HepG2 (cell line): ENCODE results near the gene ALCAM. TPM values are rescaled to one million over a fixed set of nuclear protein-coding genes. Genes with fewer than 3 reads are reported as not detected.

Experiments
- ATAC-seq: fragments of 200-7000 bp; cut with Tn5 transposase; 3 replicates; pipeline ENCODE4 v1.9.1; 2020; ENCODE audit warnings: mild to moderate bottlenecking, moderate library complexity
- BruUV-seq: library from RNA; stranded (reverse); fragments of 400-500 nt; replicated peaks from 2 replicates; lab custom pipeline; 2021; lab: Mats Ljungman, UMichigan
- CTCF ChIA-PET: fragments of 300-600 bp; formaldehyde crosslinking; extraction: SDS; loops from one replicate; lab custom pipeline; 2021; ENCODE audit warnings: low total read pairs, inconsistent platforms, low intra/inter-chr PET ratio; lab: Yijun Ruan, JAX
- POLR2A ChIA-PET: fragments of 350-600 bp; sonication (Branson Sonifier 250); formaldehyde crosslinking; loops from one replicate; lab custom pipeline; 2020; ENCODE audit warnings: antibody characterized with exemption, inconsistent platforms; lab: Yijun Ruan, JAX
- DNase-seq: peaks from one replicate; pipeline ENCODE4 v3.0.0-alpha.2; 2015; ENCODE audit warnings: low spot score
- FAIRE-seq: peaks from 3 replicates; lab custom pipeline; 2011; peaks lifted over from hg19 to GRCh38; lab: Jason Lieb, UNC
- H2AFZ ChIP-seq: one replicate; pipeline ENCODE4 v1.6.1; 2011; ENCODE audit warnings: low read length, inconsistent platforms
- H3K27ac ChIP-seq: fragments of 300-600 bp; 3 replicates; pipeline ENCODE4 v1.8.0; 2011; ENCODE audit warnings: mixed run types, mild to moderate bottlenecking, mixed read lengths, low read length, inconsistent platforms; ENCODE audit not compliant: insufficient read depth; ENCODE audit errors: extremely low read length
- H3K27me3 ChIP-seq, 2 experiments: fragments of 200-600 bp in 1 of 2; 2 replicates in 1 of 2; 3 replicates in 1 of 2; pipeline versions ENCODE4 v1.6.0 to v1.8.0; 2011; ENCODE audit warnings: low read length in 2 of 2, mild to moderate bottlenecking in 2 of 2, moderate library complexity in 2 of 2, inconsistent platforms in 1 of 2; ENCODE audit not compliant: insufficient read depth in 2 of 2, control insufficient read depth in 1 of 2
- H3K36me3 ChIP-seq, 2 experiments: fragments of 200-600 bp in 1 of 2; replicated peaks in 1 of 2; 2 replicates in 1 of 2; 3 replicates in 1 of 2; pipeline versions ENCODE4 v1.5.1 to v1.8.0; 2011; ENCODE audit warnings: low read length in 2 of 2, inconsistent platforms in 1 of 2; ENCODE audit not compliant: insufficient read depth in 2 of 2, control insufficient read depth in 1 of 2
- H3K4me1 ChIP-seq: 2 replicates; pipeline ENCODE4 v1.5.1; 2012; ENCODE audit warnings: low read length, inconsistent platforms; ENCODE audit not compliant: insufficient read depth
- H3K4me2 ChIP-seq: 2 replicates; pipeline ENCODE4 v1.6.0; 2011; ENCODE audit warnings: low read depth, low read length, inconsistent platforms
- H3K4me3 ChIP-seq, 3 experiments: fragments of 200-600 bp in 1 of 3; sonication (generic), shearing (Covaris generic) in 1 of 3; replicated peaks in 1 of 3; 2 replicates each; pipeline ENCODE4 v1.5.1; 2011 to 2016; ENCODE audit warnings: low read length in 3 of 3, inconsistent platforms in 2 of 3, low read depth in 2 of 3, mild to moderate bottlenecking in 2 of 3, control low read depth in 1 of 3, mixed read lengths in 1 of 3; ENCODE audit not compliant: insufficient read depth in 1 of 3
- H3K79me2 ChIP-seq: one replicate; pipeline ENCODE4 v1.6.1; 2011; ENCODE audit warnings: low read length, inconsistent platforms; ENCODE audit not compliant: insufficient read depth
- H3K9ac ChIP-seq: 2 replicates; pipeline ENCODE4 v1.6.0; 2011; ENCODE audit warnings: mild to moderate bottlenecking, low read depth, low read length, inconsistent platforms; ENCODE audit not compliant: insufficient read depth
- H3K9me3 ChIP-seq: 2 replicates; pipeline ENCODE4 v1.5.1; 2012; ENCODE audit warnings: mild to moderate bottlenecking, low read length
- H4K20me1 ChIP-seq: 2 replicates; pipeline ENCODE4 v1.6.0; 2011; ENCODE audit warnings: inconsistent platforms, mild to moderate bottlenecking, low read length, moderate library complexity; ENCODE audit not compliant: insufficient read depth
- CENPT ChIP-seq: sonication (generic); formaldehyde crosslinking; IDR thresholded peaks from 2 replicates; pipeline ENCODE4 v1.8.0; 2022; ENCODE audit warnings: low read depth, mild to moderate bottlenecking, moderate library complexity, missing genetic modification reagents
- ELF1 ChIP-seq: sonication (generic); formaldehyde crosslinking; IDR thresholded peaks from 2 replicates; pipeline ENCODE4 v1.4.0; 2020; ENCODE audit warnings: missing genetic modification reagents
- FLYWCH1 ChIP-seq: sonication (generic); formaldehyde crosslinking; IDR thresholded peaks from 2 replicates; pipeline ENCODE4 v1.8.1; 2023; ENCODE audit warnings: mild to moderate bottlenecking, missing genetic modification reagents
- FOXP1 ChIP-seq, 2 experiments: fragments of 450-650 bp in 1 of 2; IDR thresholded peaks; 2 replicates each; pipeline ENCODE4 v1.6.1; 2017 to 2018; ENCODE audit warnings: antibody characterized with exemption in 1 of 2
- MTF1 ChIP-seq: sonication (generic); formaldehyde crosslinking; IDR thresholded peaks from 2 replicates; pipeline ENCODE4 v1.5.0; 2020; ENCODE audit warnings: missing genetic modification reagents
- NBN ChIP-seq: fragments of 450-650 bp; conservative IDR thresholded peaks from 2 replicates; pipeline ENCODE4 v1.6.1; 2017
- SNAI1 ChIP-seq: sonication (generic); formaldehyde crosslinking; IDR thresholded peaks from 2 replicates; pipeline ENCODE4 v1.5.0; 2020; ENCODE audit warnings: mild to moderate bottlenecking, missing genetic modification reagents, borderline replicate concordance
- SOX6 ChIP-seq, 2 experiments: fragments of 450-650 bp in 1 of 2; sonication (generic) in 1 of 2; formaldehyde crosslinking in 1 of 2; IDR thresholded peaks; 2 replicates each; pipeline versions ENCODE4 v1.4.0 to v1.6.1; 2017 to 2020; ENCODE audit warnings: antibody characterized with exemption in 1 of 2, mild to moderate bottlenecking in 1 of 2, missing genetic modification reagents in 1 of 2
- TCF7L2 ChIP-seq: IDR thresholded peaks from 2 replicates; pipeline ENCODE4 v1.6.1; 2011; ENCODE audit warnings: mild to moderate bottlenecking, low read depth, low read length, moderate library complexity
- THAP11 ChIP-seq: IDR thresholded peaks from 2 replicates; pipeline ENCODE4 v1.6.1; 2016; ENCODE audit warnings: missing biosample characterization, missing genetic modification reagents
- ZNF225 ChIP-seq: sonication (generic); formaldehyde crosslinking; IDR thresholded peaks from 2 replicates; pipeline ENCODE4 v1.4.0; 2020; ENCODE audit warnings: mild to moderate bottlenecking, missing genetic modification reagents
- ZNF256 ChIP-seq: sonication (generic); formaldehyde crosslinking; conservative IDR thresholded peaks from 2 replicates; pipeline ENCODE4 v1.4.0; 2020; ENCODE audit warnings: missing genetic modification reagents
- ZNF260 ChIP-seq: sonication (generic); formaldehyde crosslinking; IDR thresholded peaks from 2 replicates; pipeline ENCODE4 v1.4.0; 2020; ENCODE audit warnings: missing genetic modification reagents, low read depth, mild to moderate bottlenecking, borderline replicate concordance
- ZNF3 ChIP-seq: IDR thresholded peaks from 2 replicates; pipeline ENCODE4 v1.7.0; 2017; ENCODE audit warnings: inconsistent platforms
- ZNF570 ChIP-seq: sonication (generic); formaldehyde crosslinking; IDR thresholded peaks from 2 replicates; pipeline ENCODE4 v1.4.0; 2020; ENCODE audit warnings: mild to moderate bottlenecking, missing genetic modification reagents, borderline replicate concordance
- WGBS: methylation state at CpG from one replicate; pipeline ENCODE4 v1.1.6; 2017; ENCODE audit warnings: low lambda C conversion rate; 5-methylcytosine and 5-hydroxymethylcytosine counted together
- in situ Hi-C: cut with HindIII; loops from 2 replicates; pipeline ENCODE4 v1.10.0; 2017; ENCODE audit warnings: low pct_unique_long_range_greater_than_20kb; ENCODE audit not compliant: extremely low pct_ligation_motif_present
- intact Hi-C: fragments of 100-400 bp; cut with micrococcal nuclease; formaldehyde crosslinking; loops from one replicate; pipeline ENCODE4 v1.10.0; 2022; ENCODE audit not compliant: unreplicated experiment
- polyA plus RNA-seq, 8 experiments: library from polyadenylated mRNA; depleted of rRNA in 3 of 8; stranded (reverse) in 7 of 8; unstranded in 1 of 8; fragments of >200 nt; fragmentation: Illumina TruSeq in 4 of 8; extraction: Trizol in 4 of 8; gene quantifications; 2 replicates each; pipeline versions ENCODE4 v1.2.1 to v1.2.3, GENCODE V29; 2011 to 2016; ENCODE audit warnings: low read depth in 4 of 8, missing spikeins in 1 of 8, mixed read lengths in 1 of 8; ENCODE audit not compliant: insufficient read depth in 1 of 8
- total RNA-seq, 5 experiments: library from RNA; depleted of rRNA; stranded (reverse); fragments of >200 nt; fragmentation: Illumina TruSeq; extraction: Trizol; gene quantifications; 2 replicates each; pipeline ENCODE4 v1.2.3, GENCODE V29; 2016; ENCODE audit warnings: low read depth in 1 of 5
- TF ChIP-seq, protein P1 (sequence below): sonication (generic); formaldehyde crosslinking; IDR thresholded peaks from 2 replicates; pipeline ENCODE4 v1.5.1; 2020; ENCODE audit warnings: missing genetic modification reagents, mild to moderate bottlenecking, borderline replicate concordance
- TF ChIP-seq, protein P2 (sequence below): sonication (generic); formaldehyde crosslinking; IDR thresholded peaks from 2 replicates; pipeline ENCODE4 v1.5.1; 2020; ENCODE audit warnings: mild to moderate bottlenecking, moderate library complexity, missing genetic modification reagents
- TF ChIP-seq, protein P3 (sequence below): sonication (generic); formaldehyde crosslinking; conservative IDR thresholded peaks from 2 replicates; pipeline ENCODE4 v1.8.0; 2022; ENCODE audit warnings: low read depth, missing genetic modification reagents
- TF ChIP-seq, protein P4 (sequence below): sonication (generic); formaldehyde crosslinking; IDR thresholded peaks from 2 replicates; pipeline ENCODE4 v1.5.1; 2020; ENCODE audit warnings: missing genetic modification reagents, mild to moderate bottlenecking, borderline replicate concordance

Gene ALCAM
- total and polyA plus RNA-seq, 2 of the 13 experiments (the other 11 are each of a cell fraction or from before 2014, with no cell fraction given), result 26.0 to 33.1 TPM

DNA sequence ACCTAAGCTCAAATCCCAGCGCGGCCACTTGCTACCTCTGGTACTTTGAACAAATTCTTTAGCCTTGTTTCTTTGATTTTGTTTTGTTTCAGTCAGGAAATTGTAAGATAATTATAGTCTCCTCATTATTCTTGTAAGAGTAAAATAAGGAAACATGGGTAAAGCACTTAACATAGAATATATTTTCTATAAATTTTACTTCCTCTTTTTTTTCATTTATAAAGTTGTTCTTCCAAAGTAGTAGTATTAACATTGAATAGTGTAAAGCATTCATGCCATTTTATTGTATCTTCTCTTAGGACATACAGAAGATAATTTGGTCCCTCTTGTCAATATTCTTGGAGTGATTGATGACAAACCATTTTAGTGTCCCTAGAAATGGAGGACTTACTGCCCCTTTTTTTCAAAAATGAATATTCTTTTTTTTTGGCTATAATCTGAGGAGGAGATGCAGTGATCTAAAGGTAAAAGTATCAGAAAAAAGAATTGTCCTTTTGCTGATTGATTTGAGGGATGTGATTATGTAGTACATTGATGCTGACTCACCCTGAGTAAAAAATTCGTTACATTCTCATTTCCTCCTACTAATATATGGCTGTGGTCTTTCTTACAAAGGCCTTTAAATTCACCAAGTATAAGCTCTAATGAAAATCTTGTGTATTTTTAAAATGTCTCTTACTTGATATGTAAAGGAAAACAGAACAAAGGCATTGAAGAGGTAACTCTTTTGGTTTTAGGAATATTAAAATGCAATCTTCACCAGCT, 51.0 kb downstream of the ALCAM start:
- in situ Hi-C loops, result no loop called here
- POLR2A ChIA-PET, result no interaction called here
- H3K4me1 ChIP-seq, result no peaks in the 10 kb centered on the region
- H3K9me3 ChIP-seq, result no peaks in the 10 kb centered on the region
- no peak overlapping the region for H2AFZ ChIP-seq
- no peak overlapping the region for H3K27ac ChIP-seq
- H3K4me2 ChIP-seq, result no peak overlapping the region
- no peaks in the 10 kb centered on the region for H3K36me3 ChIP-seq
- no peak overlapping the region for H3K9ac ChIP-seq
- no peaks in the 10 kb centered on the region for H4K20me1 ChIP-seq
- no peaks in the 10 kb centered on the region for H3K27me3 ChIP-seq
- WGBS, result 97% methylated on average over 3 of the region's 3 CpGs
- H3K4me3 ChIP-seq, result no peak overlapping the region
- H3K79me2 ChIP-seq, result peaks cover 5% of the 10 kb centered on the region
- DNase-seq, result no peak
- CTCF ChIA-PET, result no interaction called here
- ATAC-seq, result no peak
- FAIRE-seq, result no peak
- intact Hi-C loops, result no loop called here
- no TSS peak for BruUV-seq
- TF ChIP-seq MTF1 (CRISPR knock-in tag), result no peak
- TF ChIP-seq, protein P1, sequence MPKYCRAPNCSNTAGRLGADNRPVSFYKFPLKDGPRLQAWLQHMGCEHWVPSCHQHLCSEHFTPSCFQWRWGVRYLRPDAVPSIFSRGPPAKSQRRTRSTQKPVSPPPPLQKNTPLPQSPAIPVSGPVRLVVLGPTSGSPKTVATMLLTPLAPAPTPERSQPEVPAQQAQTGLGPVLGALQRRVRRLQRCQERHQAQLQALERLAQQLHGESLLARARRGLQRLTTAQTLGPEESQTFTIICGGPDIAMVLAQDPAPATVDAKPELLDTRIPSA (CRISPR knock-in tag), result no peak
- TF ChIP-seq ZNF570, result no peak
- no peak for TF ChIP-seq ZNF225 (CRISPR knock-in tag)
- TF ChIP-seq, protein P2, sequence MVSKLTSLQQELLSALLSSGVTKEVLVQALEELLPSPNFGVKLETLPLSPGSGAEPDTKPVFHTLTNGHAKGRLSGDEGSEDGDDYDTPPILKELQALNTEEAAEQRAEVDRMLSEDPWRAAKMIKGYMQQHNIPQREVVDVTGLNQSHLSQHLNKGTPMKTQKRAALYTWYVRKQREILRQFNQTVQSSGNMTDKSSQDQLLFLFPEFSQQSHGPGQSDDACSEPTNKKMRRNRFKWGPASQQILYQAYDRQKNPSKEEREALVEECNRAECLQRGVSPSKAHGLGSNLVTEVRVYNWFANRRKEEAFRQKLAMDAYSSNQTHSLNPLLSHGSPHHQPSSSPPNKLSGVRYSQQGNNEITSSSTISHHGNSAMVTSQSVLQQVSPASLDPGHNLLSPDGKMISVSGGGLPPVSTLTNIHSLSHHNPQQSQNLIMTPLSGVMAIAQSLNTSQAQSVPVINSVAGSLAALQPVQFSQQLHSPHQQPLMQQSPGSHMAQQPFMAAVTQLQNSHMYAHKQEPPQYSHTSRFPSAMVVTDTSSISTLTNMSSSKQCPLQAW (CRISPR knock-in tag), result no peak
- TF ChIP-seq ELF1 (CRISPR knock-in tag), result no peak
- no peak for TF ChIP-seq FLYWCH1
- TF ChIP-seq, protein P3, sequence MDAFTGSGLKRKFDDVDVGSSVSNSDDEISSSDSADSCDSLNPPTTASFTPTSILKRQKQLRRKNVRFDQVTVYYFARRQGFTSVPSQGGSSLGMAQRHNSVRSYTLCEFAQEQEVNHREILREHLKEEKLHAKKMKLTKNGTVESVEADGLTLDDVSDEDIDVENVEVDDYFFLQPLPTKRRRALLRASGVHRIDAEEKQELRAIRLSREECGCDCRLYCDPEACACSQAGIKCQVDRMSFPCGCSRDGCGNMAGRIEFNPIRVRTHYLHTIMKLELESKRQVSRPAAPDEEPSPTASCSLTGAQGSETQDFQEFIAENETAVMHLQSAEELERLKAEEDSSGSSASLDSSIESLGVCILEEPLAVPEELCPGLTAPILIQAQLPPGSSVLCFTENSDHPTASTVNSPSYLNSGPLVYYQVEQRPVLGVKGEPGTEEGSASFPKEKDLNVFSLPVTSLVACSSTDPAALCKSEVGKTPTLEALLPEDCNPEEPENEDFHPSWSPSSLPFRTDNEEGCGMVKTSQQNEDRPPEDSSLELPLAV (CRISPR knock-in tag), result no peak
- TF ChIP-seq ZNF3 (CRISPR knock-in tag), result no peak
- no peak for TF ChIP-seq NBN
- TF ChIP-seq, protein P4, sequence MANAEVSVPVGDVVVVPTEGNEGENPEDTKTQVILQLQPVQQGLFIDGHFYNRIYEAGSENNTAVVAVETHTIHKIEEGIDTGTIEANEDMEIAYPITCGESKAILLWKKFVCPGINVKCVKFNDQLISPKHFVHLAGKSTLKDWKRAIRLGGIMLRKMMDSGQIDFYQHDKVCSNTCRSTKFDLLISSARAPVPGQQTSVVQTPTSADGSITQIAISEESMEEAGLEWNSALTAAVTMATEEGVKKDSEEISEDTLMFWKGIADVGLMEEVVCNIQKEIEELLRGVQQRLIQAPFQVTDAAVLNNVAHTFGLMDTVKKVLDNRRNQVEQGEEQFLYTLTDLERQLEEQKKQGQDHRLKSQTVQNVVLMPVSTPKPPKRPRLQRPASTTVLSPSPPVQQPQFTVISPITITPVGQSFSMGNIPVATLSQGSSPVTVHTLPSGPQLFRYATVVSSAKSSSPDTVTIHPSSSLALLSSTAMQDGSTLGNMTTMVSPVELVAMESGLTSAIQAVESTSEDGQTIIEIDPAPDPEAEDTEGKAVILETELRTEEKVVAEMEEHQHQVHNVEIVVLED (CRISPR knock-in tag), result no peak
- TF ChIP-seq ZNF260, result no peak
- TF ChIP-seq SNAI1 (CRISPR knock-in tag), result no peak
- no peak for TF ChIP-seq ZNF256
- no peak for TF ChIP-seq FOXP1 (IDR thresholded peaks at IDR 0.05)
- TF ChIP-seq FOXP1 (CRISPR knock-in tag; IDR thresholded peaks at IDR 0.05), result no peak
- no peak for TF ChIP-seq TCF7L2
- TF ChIP-seq THAP11 (CRISPR knock-in tag), result no peak
- no peak for TF ChIP-seq SOX6 (IDR thresholded peaks at IDR 0.05)
- TF ChIP-seq SOX6 (CRISPR knock-in tag; IDR thresholded peaks at IDR 0.05), result no peak
- no peak for TF ChIP-seq CENPT (CRISPR knock-in tag)
